ENCODE data around the gene SORBS2.

- TF ChIP-seq POLR2A (IDR thresholded peaks at IDR 0.05) (no peak), EP300 (IDR thresholded peaks at IDR 0.05) (no peak)
These were observed 10.5 kb downstream of the SORBS2 start for GRCh38 chr4:185801471-185801870.

All from tibial nerve (tissue), 3 donors.